ENCODE data around the gene PRSS22. TPM values are rescaled to one million over a fixed set of nuclear protein-coding genes. Genes with fewer than 3 reads are reported as not detected.

The PRSS22 gene
- polyA plus RNA-seq, 1 donor from 2014 or later: not detected

GRCh38 chr16:2826591-2827373 lies 31.2 kb downstream of the PRSS22 start:
- no peak overlapping the region for H3K4me3 ChIP-seq (ENCODE audit: low read length)
- TF ChIP-seq EZH2 (IDR thresholded peaks at IDR 0.05; ENCODE audit: borderline replicate concordance, insufficient read depth, low read length, poor library complexity, severe bottlenecking) (no peak), RAD21 (conservative IDR thresholded peaks at IDR 0.05) (no peak), MXI1 (conservative IDR thresholded peaks at IDR 0.05; ENCODE audit: poor library complexity, severe bottlenecking) (no peak), TAF1 (IDR thresholded peaks at IDR 0.05; ENCODE audit: low read depth) (no peak), POLR2AphosphoS5 (IDR thresholded peaks at IDR 0.05) (no peak), EP300 (conservative IDR thresholded peaks at IDR 0.05; ENCODE audit: poor library complexity, severe bottlenecking) (no peak), CTCF (IDR thresholded peaks at IDR 0.05; ENCODE audit: poor library complexity, severe bottlenecking) (no peak), REST (IDR thresholded peaks at IDR 0.05; ENCODE audit: borderline replicate concordance) (no peak), SMC3 (conservative IDR thresholded peaks at IDR 0.05; ENCODE audit: poor library complexity) (no peak)
- H4K20me1 ChIP-seq (ENCODE audit: insufficient read depth): no peaks in the 10 kb centered on the region

GRCh38 chr16:2825906-2826305 lies 32.1 kb downstream of the PRSS22 start:
- Histone ChIP-seq H4K20me1 (ENCODE audit: insufficient read depth) (no peaks in the 10 kb centered on the region), H3K4me3 (ENCODE audit: low read length) (no peak overlapping the region), H3K9me2 (ENCODE audit: insufficient read depth, low read length) (no peaks in the 10 kb centered on the region), H3K27ac (ENCODE audit: low read length) (no peak overlapping the region), H3K9me3 (ENCODE audit: low read length) (no peaks in the 10 kb centered on the region), H3K9ac (ENCODE audit: low read length) (no peak overlapping the region), H3K27me3 (ENCODE audit: insufficient read depth, low read depth, low read length) (no peaks in the 10 kb centered on the region), H3K4me2 (ENCODE audit: low read length) (no peak overlapping the region), H3F3A (ENCODE audit: insufficient read depth, low read length, poor library complexity, severe bottlenecking) (no peaks in the 10 kb centered on the region), H3K36me3 (ENCODE audit: insufficient read depth, low read length) (no peaks in the 10 kb centered on the region), H2AFZ (ENCODE audit: low read depth, low read length) (no peak overlapping the region), H3K79me2 (replicated peaks; ENCODE audit: insufficient read depth, low read length) (no peaks in the 10 kb centered on the region)
- no peak for TF ChIP-seq REST (IDR thresholded peaks at IDR 0.05; ENCODE audit: borderline replicate concordance)
- no peak for TF ChIP-seq CTCF (IDR thresholded peaks at IDR 0.05; ENCODE audit: poor library complexity, severe bottlenecking)
- no peak for TF ChIP-seq RAD21 (conservative IDR thresholded peaks at IDR 0.05)
- TF ChIP-seq MXI1 (conservative IDR thresholded peaks at IDR 0.05; ENCODE audit: poor library complexity, severe bottlenecking): no peak
- TF ChIP-seq SMC3 (conservative IDR thresholded peaks at IDR 0.05; ENCODE audit: poor library complexity): no peak
- TF ChIP-seq EZH2 (IDR thresholded peaks at IDR 0.05; ENCODE audit: borderline replicate concordance, insufficient read depth, low read length, poor library complexity, severe bottlenecking): no peak
- no peak for TF ChIP-seq TAF1 (IDR thresholded peaks at IDR 0.05; ENCODE audit: low read depth)
- no peak for TF ChIP-seq POLR2AphosphoS5 (IDR thresholded peaks at IDR 0.05)
- TF ChIP-seq EP300 (conservative IDR thresholded peaks at IDR 0.05; ENCODE audit: poor library complexity, severe bottlenecking): no peak

More at GRCh38 chr16:2826591-2827373, 31.2 kb downstream of the PRSS22 start:
- Histone ChIP-seq H3K27ac (ENCODE audit: low read length) (no peak overlapping the region), H3K4me2 (ENCODE audit: low read length) (no peak overlapping the region), H3K9me3 (ENCODE audit: low read length) (no peaks in the 10 kb centered on the region), H3K27me3 (ENCODE audit: insufficient read depth, low read depth, low read length) (no peaks in the 10 kb centered on the region), H3K79me2 (replicated peaks; ENCODE audit: insufficient read depth, low read length) (no peaks in the 10 kb centered on the region), H3K9ac (ENCODE audit: low read length) (no peak overlapping the region), H2AFZ (ENCODE audit: low read depth, low read length) (no peak overlapping the region), H3K36me3 (ENCODE audit: insufficient read depth, low read length) (no peaks in the 10 kb centered on the region), H3K9me2 (ENCODE audit: insufficient read depth, low read length) (no peaks in the 10 kb centered on the region), H3F3A (ENCODE audit: insufficient read depth, low read length, poor library complexity, severe bottlenecking) (no peaks in the 10 kb centered on the region)
